ENCODE measurements around the gene MADD. TPM values are rescaled to one million over a fixed set of nuclear protein-coding genes. Genes with fewer than 3 reads are reported as not detected.

Gene MADD
- total and polyA plus RNA-seq, 2 donors (not counting 1 experiment from before 2014, with no cell fraction given), result 56.8 to 108 TPM

GRCh38 chr11:47372422-47372821 lies 102.5 kb downstream of the MADD start:
- intact Hi-C loops (cut with micrococcal nuclease), result loop anchor here (10.0 kb wide), 1 partner anchor 48 kb away; no protein-coding TSS in a partner anchor

More at GRCh38 chr11:47372422-47372821, 102.5 kb downstream of the MADD start:
- H2AFZ ChIP-seq (ENCODE audit: insufficient read depth, low read depth, low read length, poor library complexity, severe bottlenecking), result no peak overlapping the region
- peaks cover 52% of the 10 kb centered on the region for H3K4me1 Mint-ChIP-seq
- no peak overlapping the region for H3K4me3 Mint-ChIP-seq
- H3K9me3 Mint-ChIP-seq (ENCODE audit: insufficient read depth), result no peaks in the 10 kb centered on the region
- H3K36me3 ChIP-seq (replicated peaks in 1 of 2; ENCODE audit: control extremely low read depth in 1 of 2, control insufficient read depth in 1 of 2, extremely low read depth in 1 of 2, insufficient read depth in 2 of 2, low read length in 1 of 2), result peaks cover 2 to 59% of the 10 kb centered on the region in 2 experiments
- ChIA-PET POLR2A (no interaction called here), CTCF (interaction anchor here (1.0 to 7.3 kb wide), 9 partner anchors 20 to 220 kb away, joined by 3 to 345 read pairs (median 4); partner anchors contain the start of genes PSMC3 and SLC39A13)
- no peak for DNase-seq
- peak overlapping the region; percentile 53 for H3K27ac Mint-ChIP-seq
- H3K9me3 ChIP-seq (ENCODE audit: control extremely low read depth in 1 of 3, control insufficient read depth in 2 of 3, insufficient read depth in 1 of 3, low read length in 2 of 3), result no peaks in the 10 kb centered on the region
- H3K27me3 Mint-ChIP-seq, result no peaks in the 10 kb centered on the region
- H3K4me2 ChIP-seq (replicated peaks; ENCODE audit: low read depth, low read length, poor library complexity, severe bottlenecking), result no peak overlapping the region
- WGBS (ENCODE audit: insufficient coverage), result 100% methylated on average over 3 of the region's 7 CpGs
- TF ChIP-seq CTCF (IDR thresholded peaks at IDR 0.05) (no peak), EZH2 (IDR thresholded peaks at IDR 0.05; ENCODE audit: borderline replicate concordance, insufficient read depth, low read depth, low read length, poor library complexity, severe bottlenecking) (no peak)
- H3K27me3 ChIP-seq (replicated peaks in 1 of 4; ENCODE audit: control extremely low read depth in 1 of 4, control insufficient read depth in 3 of 4, insufficient read depth in 4 of 4, low read length in 3 of 4), result no peaks in the 10 kb centered on the region
- ATAC-seq (ENCODE audit: low read depth), result no peak
- H4K20me1 ChIP-seq (ENCODE audit: control insufficient read depth, insufficient read depth, low read length, poor library complexity, severe bottlenecking), result peaks cover 67% of the 10 kb centered on the region
- H3K79me2 ChIP-seq (ENCODE audit: control insufficient read depth, insufficient read depth, low read length), result peaks cover 100% of the 10 kb centered on the region
- H3K4me1 ChIP-seq (ENCODE audit: control insufficient read depth in 2 of 2, insufficient read depth in 2 of 2, low read length in 2 of 2), result peaks cover 33 to 38% of the 10 kb centered on the region in 2 donors
- H3K9ac ChIP-seq (ENCODE audit: low read length), result no peak overlapping the region
- no peak overlapping the region for H3K27ac ChIP-seq (ENCODE audit: low read length in 2 of 2)
- no peak overlapping the region for H3K4me3 ChIP-seq (ENCODE audit: control extremely low read depth in 1 of 5, extremely low read depth in 1 of 5, insufficient read depth in 1 of 5, low read depth in 2 of 5, low read length in 4 of 5)

Measured in B cell (primary cell).